OCI-LY7 (cell line): ENCODE data around the gene MAZ. TPM values are rescaled to one million over a fixed set of nuclear protein-coding genes. Genes with fewer than 3 reads are reported as not detected.

Experiments used
- BruUV-seq: library from RNA; stranded (reverse); fragments of 400-500 nt; replicated peaks from 2 replicates; lab custom pipeline; 2021; lab: Mats Ljungman, UMichigan
- CTCF ChIA-PET: fragments of 300-600 bp; sonication (Branson Sonifier 250); formaldehyde crosslinking; loops from one replicate; lab custom pipeline; 2022; ENCODE audit warnings: antibody characterized with exemption; ENCODE audit not compliant: unreplicated experiment; lab: Charles Lee
- POLR2A ChIA-PET: fragments of 300-600 bp; sonication (Branson Sonifier 250); formaldehyde crosslinking; loops from one replicate; lab custom pipeline; 2022; ENCODE audit warnings: antibody characterized with exemption; lab: Charles Lee
- DNase-seq: peaks from one replicate; pipeline ENCODE4 v3.0.0-alpha.2; 2015; ENCODE audit warnings: low spot score
- H2AFZ ChIP-seq: fragments of 200-600 bp; sonication (generic), shearing (Covaris generic); 2 replicates; pipeline ENCODE4 v1.6.1; 2014; ENCODE audit warnings: mild to moderate bottlenecking, antibody characterized with exemption, low read length, moderate library complexity
- H3K27ac ChIP-seq: fragments of 200-600 bp; sonication (generic); 2 replicates; pipeline ENCODE4 v1.5.1; 2014; ENCODE audit warnings: mixed run types, low read depth, mild to moderate bottlenecking, moderate library complexity, low read length, inconsistent platforms; ENCODE audit not compliant: poor library complexity, severe bottlenecking
- H3K36me3 ChIP-seq: fragments of 200-600 bp; sonication (generic); 2 replicates; pipeline ENCODE4 v1.6.1; 2014; ENCODE audit warnings: mild to moderate bottlenecking, antibody characterized with exemption, low read length, moderate library complexity, mixed read lengths; ENCODE audit not compliant: insufficient read depth
- H3K4me1 ChIP-seq: fragments of 200-600 bp; sonication (generic); 2 replicates; pipeline ENCODE4 v1.5.1; 2014; ENCODE audit warnings: mild to moderate bottlenecking, low read length; ENCODE audit not compliant: insufficient read depth, poor library complexity, severe bottlenecking
- H3K4me2 ChIP-seq: fragments of 200-600 bp; sonication (generic); 2 replicates; pipeline ENCODE4 v1.6.1; 2014; ENCODE audit warnings: mild to moderate bottlenecking, low read length
- H3K4me3 ChIP-seq: fragments of 200-600 bp; sonication (generic); 2 replicates; pipeline ENCODE4 v1.5.1; 2014; ENCODE audit warnings: mild to moderate bottlenecking, low read depth, low read length; ENCODE audit not compliant: poor library complexity, severe bottlenecking
- H3K79me2 ChIP-seq: fragments of 200-600 bp; sonication (generic); 2 replicates; pipeline ENCODE4 v1.6.1; 2016; ENCODE audit warnings: low read depth, mild to moderate bottlenecking, low read length, moderate library complexity, mixed read lengths; ENCODE audit not compliant: insufficient read depth
- H3K9me2 ChIP-seq: fragments of 200-600 bp; sonication (generic); 2 replicates; pipeline ENCODE4 v1.6.1; 2016; ENCODE audit warnings: mild to moderate bottlenecking, low read length, mixed read lengths; ENCODE audit not compliant: insufficient read depth
- H3K9me3 ChIP-seq: fragments of 200-600 bp; sonication (generic); 2 replicates; pipeline ENCODE4 v1.6.1; 2014; ENCODE audit warnings: mild to moderate bottlenecking, mixed run types, low read length, mixed read lengths
- H4K20me1 ChIP-seq: fragments of 200-600 bp; sonication (generic); 2 replicates; pipeline ENCODE4 v1.6.1; 2014; ENCODE audit warnings: mild to moderate bottlenecking, antibody characterized with exemption, low read length, moderate library complexity, mixed read lengths; ENCODE audit not compliant: insufficient read depth
- EZH2phosphoT487 ChIP-seq: fragments of 200-600 bp; sonication (generic); IDR thresholded peaks from 2 replicates; pipeline ENCODE4 v1.6.1; 2018; ENCODE audit warnings: low read depth, borderline replicate concordance, mild to moderate bottlenecking, mixed run types, antibody characterized with exemption, low read length, moderate library complexity, mixed read lengths
- intact Hi-C: fragments of 100-400 bp; cut with micrococcal nuclease; formaldehyde crosslinking; loops from one replicate; pipeline ENCODE4 v1.10.0; 2022; ENCODE audit not compliant: unreplicated experiment
- total RNA-seq, 2 experiments: library from RNA; depleted of rRNA in 1 of 2; stranded (reverse); fragments of >200 nt in 1 of 2; shearing (Covaris generic) in 1 of 2; gene quantifications; 2 replicates each; pipeline ENCODE4 v1.2.3, GENCODE V29; 2014 to 2022
- TF ChIP-seq, protein P1 (sequence below): fragments of 200-600 bp; sonication (generic); conservative IDR thresholded peaks from 2 replicates; pipeline ENCODE4 v1.5.1; 2014; ENCODE audit warnings: mild to moderate bottlenecking, antibody characterized with exemption, low read length, moderate library complexity, mixed read lengths

MAZ gene
- total RNA-seq, 2 experiments from 2014 or later = 471 to 484 TPM

- peaks cover 15% of the 10 kb centered on the region; the same call in 1 of the 2 replicates for H3K79me2 ChIP-seq
- no peaks in the 10 kb centered on the region for H3K9me2 ChIP-seq
- H3K4me3 ChIP-seq = peak overlapping the region; percentile 83
- CTCF ChIA-PET = no interaction called here
- intact Hi-C loops = loop anchor here (2.0 to 5.0 kb wide), 2 partner anchors 78 to 190 kb away; partner anchors contain the start of genes HIRIP3 and INO80E
- peaks cover 75% of the 10 kb centered on the region for H3K36me3 ChIP-seq
- no peaks in the 10 kb centered on the region for H3K9me3 ChIP-seq
- TF ChIP-seq, protein P1, sequence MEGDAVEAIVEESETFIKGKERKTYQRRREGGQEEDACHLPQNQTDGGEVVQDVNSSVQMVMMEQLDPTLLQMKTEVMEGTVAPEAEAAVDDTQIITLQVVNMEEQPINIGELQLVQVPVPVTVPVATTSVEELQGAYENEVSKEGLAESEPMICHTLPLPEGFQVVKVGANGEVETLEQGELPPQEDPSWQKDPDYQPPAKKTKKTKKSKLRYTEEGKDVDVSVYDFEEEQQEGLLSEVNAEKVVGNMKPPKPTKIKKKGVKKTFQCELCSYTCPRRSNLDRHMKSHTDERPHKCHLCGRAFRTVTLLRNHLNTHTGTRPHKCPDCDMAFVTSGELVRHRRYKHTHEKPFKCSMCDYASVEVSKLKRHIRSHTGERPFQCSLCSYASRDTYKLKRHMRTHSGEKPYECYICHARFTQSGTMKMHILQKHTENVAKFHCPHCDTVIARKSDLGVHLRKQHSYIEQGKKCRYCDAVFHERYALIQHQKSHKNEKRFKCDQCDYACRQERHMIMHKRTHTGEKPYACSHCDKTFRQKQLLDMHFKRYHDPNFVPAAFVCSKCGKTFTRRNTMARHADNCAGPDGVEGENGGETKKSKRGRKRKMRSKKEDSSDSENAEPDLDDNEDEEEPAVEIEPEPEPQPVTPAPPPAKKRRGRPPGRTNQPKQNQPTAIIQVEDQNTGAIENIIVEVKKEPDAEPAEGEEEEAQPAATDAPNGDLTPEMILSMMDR = no peak
- no peak for TF ChIP-seq EZH2phosphoT487
- peaks cover 68% of the 10 kb centered on the region for H3K4me1 ChIP-seq
- peak; percentile 73 for DNase-seq
- no TSS peak for BruUV-seq
- H3K27ac ChIP-seq = peak overlapping the region; percentile 88
- POLR2A ChIA-PET = interaction anchor here (1.0 to 2.2 kb wide), 4 partner anchors 11 to 188 kb away, joined by 3 to 6 read pairs (median 4); partner anchors contain the start of genes HIRIP3, KIF22 and MVP
- no peak overlapping the region for H2AFZ ChIP-seq
- peak overlapping the region; percentile 93 for H3K4me2 ChIP-seq
- peaks cover 18% of the 10 kb centered on the region for H4K20me1 ChIP-seq
Observed at GRCh38 chr16:29806641-29807425, 504 bp downstream of the MAZ start.

DNA sequence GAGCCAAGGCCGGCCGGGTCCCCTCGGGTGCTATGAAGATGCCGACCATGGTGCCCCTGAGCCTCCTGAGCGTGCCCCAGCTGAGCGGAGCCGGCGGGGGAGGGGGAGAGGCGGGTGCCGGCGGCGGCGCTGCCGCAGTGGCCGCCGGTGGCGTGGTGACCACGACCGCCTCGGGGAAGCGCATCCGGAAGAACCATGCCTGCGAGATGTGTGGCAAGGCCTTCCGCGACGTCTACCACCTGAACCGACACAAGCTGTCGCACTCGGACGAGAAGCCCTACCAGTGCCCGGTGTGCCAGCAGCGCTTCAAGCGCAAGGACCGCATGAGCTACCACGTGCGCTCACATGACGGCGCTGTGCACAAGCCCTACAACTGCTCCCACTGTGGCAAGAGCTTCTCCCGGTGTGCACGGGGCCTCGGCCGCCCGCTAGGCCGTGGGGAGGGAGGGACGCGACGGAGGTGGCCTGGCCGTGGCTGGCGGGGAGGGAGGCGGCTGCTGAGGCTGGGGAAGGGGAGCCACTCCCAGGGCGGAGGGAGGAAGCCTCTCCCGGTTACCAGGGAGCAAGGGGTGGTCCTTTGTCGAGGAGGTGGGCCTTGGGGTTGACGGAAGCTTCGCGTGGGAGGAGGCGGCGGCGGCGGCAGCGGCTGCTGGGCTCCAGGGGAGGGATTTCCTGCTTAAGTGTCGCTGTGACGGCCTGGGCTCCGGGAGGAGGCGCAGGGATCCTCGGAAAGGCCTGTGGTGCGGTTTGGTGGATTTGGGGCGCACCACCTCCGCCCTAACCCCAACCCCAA is 1.3 kb downstream of the MAZ start:
- CTCF ChIA-PET = interaction anchor here (1.1 kb wide), 1 partner anchor 41 kb away, joined by 3 read pairs; no protein-coding TSS in a partner anchor
- BruUV-seq = TSS peak; percentile 49
- peaks cover 64% of the 10 kb centered on the region for H3K4me1 ChIP-seq
- H3K9me2 ChIP-seq = no peaks in the 10 kb centered on the region
- peaks cover 15% of the 10 kb centered on the region; the same call in 1 of the 2 replicates for H3K79me2 ChIP-seq
- H3K4me2 ChIP-seq = peak overlapping the region; percentile 93
- peak overlapping the region; percentile 83 for H3K4me3 ChIP-seq
- peak overlapping the region; percentile 88 for H3K27ac ChIP-seq
- no peak overlapping the region for H2AFZ ChIP-seq
- intact Hi-C loops = loop anchor here (2.0 to 5.0 kb wide), 2 partner anchors 79 to 190 kb away; partner anchors contain the start of genes HIRIP3 and INO80E
- H4K20me1 ChIP-seq = peaks cover 18% of the 10 kb centered on the region
- DNase-seq = peak; percentile 90
- H3K9me3 ChIP-seq = no peaks in the 10 kb centered on the region
- TF ChIP-seq, protein P1 = peak; percentile 73
- TF ChIP-seq EZH2phosphoT487 = no peak
- POLR2A ChIA-PET = interaction anchor here (0.6 to 2.2 kb wide), 8 partner anchors 11 to 188 kb away, joined by 3 to 6 read pairs (median 3); partner anchors contain the start of genes HIRIP3, KIF22, MVP and TAOK2
- H3K36me3 ChIP-seq = peaks cover 68% of the 10 kb centered on the region
